ENCODE measurements around the gene PLB1. TPM values are rescaled to one million over a fixed set of nuclear protein-coding genes. Genes with fewer than 3 reads are reported as not detected.

Gene PLB1
- total and polyA plus RNA-seq, 9 of the 15 experiments (the other 6 are each of a cell fraction or from before 2014, with no cell fraction given): 0.01 to 0.09 (median 0.07) TPM; not detected in 2

DNA sequence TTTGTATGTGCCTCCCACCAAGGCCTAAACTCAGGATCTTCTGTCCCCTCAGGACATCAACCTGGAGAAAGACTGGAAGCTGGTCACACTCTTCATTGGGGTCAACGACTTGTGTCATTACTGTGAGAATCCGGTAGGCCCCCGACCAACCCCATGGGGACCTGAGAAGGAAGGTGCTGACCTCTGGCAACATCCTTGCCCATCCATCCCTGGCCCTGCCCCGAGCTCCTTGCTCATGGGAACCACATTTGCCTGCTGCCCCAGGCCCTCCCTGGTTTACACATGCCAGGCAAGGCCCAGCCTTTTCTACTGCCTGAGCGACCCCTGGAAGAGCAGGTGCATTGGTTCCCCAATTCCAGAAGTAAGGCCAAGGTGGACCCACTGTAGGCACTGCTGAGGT is 130.5 kb downstream of the PLB1 start:
- intact Hi-C loops (cut with micrococcal nuclease) (no loop called here), in situ Hi-C loops (cut with MboI) (no loop called here)
- ChIA-PET POLR2A (no interaction called here), CTCF (ENCODE audit: low intra/inter-chr PET ratio) (no interaction called here)
- Histone ChIP-seq H3K4me1 (replicated peaks in 1 of 2; ENCODE audit: control insufficient read depth in 2 of 2, insufficient read depth in 2 of 2, low read length in 2 of 2) (peaks cover 5 to 7% of the 10 kb centered on the region in 2 experiments), H3K27me3 (ENCODE audit: control insufficient read depth in 2 of 2, insufficient read depth in 2 of 2, low read length in 2 of 2) (peaks cover 4 to 45% of the 10 kb centered on the region in 2 experiments; a peak in 3 of 5 replicates), H3K27ac (ENCODE audit: extremely low read depth, low read depth, low read length) (no peak overlapping the region), H3K4me2 (ENCODE audit: insufficient read depth, low read length) (no peak overlapping the region), H3K9me1 (ENCODE audit: control insufficient read depth, insufficient read depth, low read length) (no peaks in the 10 kb centered on the region), H3K4me3 (no peak overlapping the region), H3K79me2 (ENCODE audit: control insufficient read depth, insufficient read depth, low read length) (no peaks in the 10 kb centered on the region), H2AFZ (ENCODE audit: low read depth, low read length) (no peak overlapping the region), H3K9me3 (replicated peaks; ENCODE audit: control insufficient read depth, insufficient read depth, low read depth, low read length) (no peaks in the 10 kb centered on the region), H3K36me3 (ENCODE audit: control insufficient read depth, insufficient read depth, low read length) (no peaks in the 10 kb centered on the region), H4K20me1 (replicated peaks; ENCODE audit: control insufficient read depth, insufficient read depth, low read length) (0 out of 2 replicates have a peak, but pooled peaks cover 3% of the 10 kb centered on the region), H3K9ac (ENCODE audit: insufficient read depth in 1 of 2, low read depth in 2 of 2, low read length in 2 of 2) (no peak overlapping the region)
- BruUV-seq (replicated peaks): no TSS peak
- 17% methylated on average over 5 of the region's 5 CpGs for WGBS (ENCODE audit: insufficient coverage, low coverage, missing lambda C conversion rate)
- FAIRE-seq (no peak), DNase-seq (ENCODE audit: extremely low read depth in 1 of 4, low spot score in 3 of 4) (no peak), ATAC-seq (no peak)
- no peak for TF ChIP-seq SMARCA5 (IDR thresholded peaks at IDR 0.05)
- TF ChIP-seq, protein P1, sequence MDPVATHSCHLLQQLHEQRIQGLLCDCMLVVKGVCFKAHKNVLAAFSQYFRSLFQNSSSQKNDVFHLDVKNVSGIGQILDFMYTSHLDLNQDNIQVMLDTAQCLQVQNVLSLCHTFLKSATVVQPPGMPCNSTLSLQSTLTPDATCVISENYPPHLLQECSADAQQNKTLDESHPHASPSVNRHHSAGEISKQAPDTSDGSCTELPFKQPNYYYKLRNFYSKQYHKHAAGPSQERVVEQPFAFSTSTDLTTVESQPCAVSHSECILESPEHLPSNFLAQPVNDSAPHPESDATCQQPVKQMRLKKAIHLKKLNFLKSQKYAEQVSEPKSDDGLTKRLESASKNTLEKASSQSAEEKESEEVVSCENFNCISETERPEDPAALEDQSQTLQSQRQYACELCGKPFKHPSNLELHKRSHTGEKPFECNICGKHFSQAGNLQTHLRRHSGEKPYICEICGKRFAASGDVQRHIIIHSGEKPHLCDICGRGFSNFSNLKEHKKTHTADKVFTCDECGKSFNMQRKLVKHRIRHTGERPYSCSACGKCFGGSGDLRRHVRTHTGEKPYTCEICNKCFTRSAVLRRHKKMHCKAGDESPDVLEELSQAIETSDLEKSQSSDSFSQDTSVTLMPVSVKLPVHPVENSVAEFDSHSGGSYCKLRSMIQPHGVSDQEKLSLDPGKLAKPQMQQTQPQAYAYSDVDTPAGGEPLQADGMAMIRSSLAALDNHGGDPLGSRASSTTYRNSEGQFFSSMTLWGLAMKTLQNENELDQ (CRISPR knock-in tag; IDR thresholded peaks at IDR 0.05; ENCODE audit: borderline replicate concordance): no peak
- TF ChIP-seq BDP1 (IDR thresholded peaks at IDR 0.05; ENCODE audit: insufficient read depth, insufficient read length): no peak
- TF ChIP-seq, protein P2, sequence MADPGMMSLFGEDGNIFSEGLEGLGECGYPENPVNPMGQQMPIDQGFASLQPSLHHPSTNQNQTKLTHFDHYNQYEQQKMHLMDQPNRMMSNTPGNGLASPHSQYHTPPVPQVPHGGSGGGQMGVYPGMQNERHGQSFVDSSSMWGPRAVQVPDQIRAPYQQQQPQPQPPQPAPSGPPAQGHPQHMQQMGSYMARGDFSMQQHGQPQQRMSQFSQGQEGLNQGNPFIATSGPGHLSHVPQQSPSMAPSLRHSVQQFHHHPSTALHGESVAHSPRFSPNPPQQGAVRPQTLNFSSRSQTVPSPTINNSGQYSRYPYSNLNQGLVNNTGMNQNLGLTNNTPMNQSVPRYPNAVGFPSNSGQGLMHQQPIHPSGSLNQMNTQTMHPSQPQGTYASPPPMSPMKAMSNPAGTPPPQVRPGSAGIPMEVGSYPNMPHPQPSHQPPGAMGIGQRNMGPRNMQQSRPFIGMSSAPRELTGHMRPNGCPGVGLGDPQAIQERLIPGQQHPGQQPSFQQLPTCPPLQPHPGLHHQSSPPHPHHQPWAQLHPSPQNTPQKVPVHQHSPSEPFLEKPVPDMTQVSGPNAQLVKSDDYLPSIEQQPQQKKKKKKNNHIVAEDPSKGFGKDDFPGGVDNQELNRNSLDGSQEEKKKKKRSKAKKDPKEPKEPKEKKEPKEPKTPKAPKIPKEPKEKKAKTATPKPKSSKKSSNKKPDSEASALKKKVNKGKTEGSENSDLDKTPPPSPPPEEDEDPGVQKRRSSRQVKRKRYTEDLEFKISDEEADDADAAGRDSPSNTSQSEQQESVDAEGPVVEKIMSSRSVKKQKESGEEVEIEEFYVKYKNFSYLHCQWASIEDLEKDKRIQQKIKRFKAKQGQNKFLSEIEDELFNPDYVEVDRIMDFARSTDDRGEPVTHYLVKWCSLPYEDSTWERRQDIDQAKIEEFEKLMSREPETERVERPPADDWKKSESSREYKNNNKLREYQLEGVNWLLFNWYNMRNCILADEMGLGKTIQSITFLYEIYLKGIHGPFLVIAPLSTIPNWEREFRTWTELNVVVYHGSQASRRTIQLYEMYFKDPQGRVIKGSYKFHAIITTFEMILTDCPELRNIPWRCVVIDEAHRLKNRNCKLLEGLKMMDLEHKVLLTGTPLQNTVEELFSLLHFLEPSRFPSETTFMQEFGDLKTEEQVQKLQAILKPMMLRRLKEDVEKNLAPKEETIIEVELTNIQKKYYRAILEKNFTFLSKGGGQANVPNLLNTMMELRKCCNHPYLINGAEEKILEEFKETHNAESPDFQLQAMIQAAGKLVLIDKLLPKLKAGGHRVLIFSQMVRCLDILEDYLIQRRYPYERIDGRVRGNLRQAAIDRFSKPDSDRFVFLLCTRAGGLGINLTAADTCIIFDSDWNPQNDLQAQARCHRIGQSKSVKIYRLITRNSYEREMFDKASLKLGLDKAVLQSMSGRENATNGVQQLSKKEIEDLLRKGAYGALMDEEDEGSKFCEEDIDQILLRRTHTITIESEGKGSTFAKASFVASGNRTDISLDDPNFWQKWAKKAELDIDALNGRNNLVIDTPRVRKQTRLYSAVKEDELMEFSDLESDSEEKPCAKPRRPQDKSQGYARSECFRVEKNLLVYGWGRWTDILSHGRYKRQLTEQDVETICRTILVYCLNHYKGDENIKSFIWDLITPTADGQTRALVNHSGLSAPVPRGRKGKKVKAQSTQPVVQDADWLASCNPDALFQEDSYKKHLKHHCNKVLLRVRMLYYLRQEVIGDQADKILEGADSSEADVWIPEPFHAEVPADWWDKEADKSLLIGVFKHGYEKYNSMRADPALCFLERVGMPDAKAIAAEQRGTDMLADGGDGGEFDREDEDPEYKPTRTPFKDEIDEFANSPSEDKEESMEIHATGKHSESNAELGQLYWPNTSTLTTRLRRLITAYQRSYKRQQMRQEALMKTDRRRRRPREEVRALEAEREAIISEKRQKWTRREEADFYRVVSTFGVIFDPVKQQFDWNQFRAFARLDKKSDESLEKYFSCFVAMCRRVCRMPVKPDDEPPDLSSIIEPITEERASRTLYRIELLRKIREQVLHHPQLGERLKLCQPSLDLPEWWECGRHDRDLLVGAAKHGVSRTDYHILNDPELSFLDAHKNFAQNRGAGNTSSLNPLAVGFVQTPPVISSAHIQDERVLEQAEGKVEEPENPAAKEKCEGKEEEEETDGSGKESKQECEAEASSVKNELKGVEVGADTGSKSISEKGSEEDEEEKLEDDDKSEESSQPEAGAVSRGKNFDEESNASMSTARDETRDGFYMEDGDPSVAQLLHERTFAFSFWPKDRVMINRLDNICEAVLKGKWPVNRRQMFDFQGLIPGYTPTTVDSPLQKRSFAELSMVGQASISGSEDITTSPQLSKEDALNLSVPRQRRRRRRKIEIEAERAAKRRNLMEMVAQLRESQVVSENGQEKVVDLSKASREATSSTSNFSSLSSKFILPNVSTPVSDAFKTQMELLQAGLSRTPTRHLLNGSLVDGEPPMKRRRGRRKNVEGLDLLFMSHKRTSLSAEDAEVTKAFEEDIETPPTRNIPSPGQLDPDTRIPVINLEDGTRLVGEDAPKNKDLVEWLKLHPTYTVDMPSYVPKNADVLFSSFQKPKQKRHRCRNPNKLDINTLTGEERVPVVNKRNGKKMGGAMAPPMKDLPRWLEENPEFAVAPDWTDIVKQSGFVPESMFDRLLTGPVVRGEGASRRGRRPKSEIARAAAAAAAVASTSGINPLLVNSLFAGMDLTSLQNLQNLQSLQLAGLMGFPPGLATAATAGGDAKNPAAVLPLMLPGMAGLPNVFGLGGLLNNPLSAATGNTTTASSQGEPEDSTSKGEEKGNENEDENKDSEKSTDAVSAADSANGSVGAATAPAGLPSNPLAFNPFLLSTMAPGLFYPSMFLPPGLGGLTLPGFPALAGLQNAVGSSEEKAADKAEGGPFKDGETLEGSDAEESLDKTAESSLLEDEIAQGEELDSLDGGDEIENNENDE (IDR thresholded peaks at IDR 0.05; ENCODE audit: low read depth, low read length): no peak

Measured in K562 (cell line).